GM19455 (cell line): ENCODE results near the gene RPS5.
"Not testable (repeated sequence)": the region's sequence is repeated elsewhere in the genome, so short reads cannot be mapped to it uniquely, and the experiment has no call there.

Source experiments
- ATAC-seq: cut with Tn5 transposase; IDR thresholded peaks from one replicate; pipeline ENCODE4 v1.9.1; 2021; ENCODE audit not compliant: unreplicated experiment

The RPS5 gene

GRCh38 chr19:58386576-58387337 lies at the start of gene RPS5:
TSS of gene RPS5 (plus strand) at chr19:58387269. CDS start at chr19:58388138, 869 bp downstream.
- peak; percentile 86 for ATAC-seq

- no peak for ATAC-seq
Observed at GRCh38 chr19:58338336-58338735, 48.7 kb upstream of the RPS5 start.

GRCh38 chr19:58338825-58339558 lies 48.1 kb upstream of the RPS5 start:
- ATAC-seq, result no peak

DNA sequence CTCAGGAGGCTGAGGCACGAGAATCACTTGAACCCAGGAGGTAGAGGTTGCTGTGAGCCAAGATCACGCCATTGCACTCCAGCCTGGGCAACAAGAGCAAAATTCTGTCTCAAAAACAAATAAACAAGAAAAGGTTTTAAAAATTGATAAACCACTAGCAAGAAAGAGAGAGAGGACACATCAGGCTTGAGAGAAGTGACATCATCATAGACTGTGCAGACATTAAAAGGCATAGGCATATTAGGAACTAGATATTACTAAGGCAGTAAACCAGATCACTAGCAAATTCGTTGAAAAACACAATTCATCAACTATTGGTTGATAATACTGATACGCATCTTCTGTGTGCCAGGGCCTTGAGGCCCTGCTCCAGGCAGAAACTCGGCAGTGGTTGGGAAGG lies 41.5 kb upstream of the RPS5 start:
- ATAC-seq, result no peak

DNA sequence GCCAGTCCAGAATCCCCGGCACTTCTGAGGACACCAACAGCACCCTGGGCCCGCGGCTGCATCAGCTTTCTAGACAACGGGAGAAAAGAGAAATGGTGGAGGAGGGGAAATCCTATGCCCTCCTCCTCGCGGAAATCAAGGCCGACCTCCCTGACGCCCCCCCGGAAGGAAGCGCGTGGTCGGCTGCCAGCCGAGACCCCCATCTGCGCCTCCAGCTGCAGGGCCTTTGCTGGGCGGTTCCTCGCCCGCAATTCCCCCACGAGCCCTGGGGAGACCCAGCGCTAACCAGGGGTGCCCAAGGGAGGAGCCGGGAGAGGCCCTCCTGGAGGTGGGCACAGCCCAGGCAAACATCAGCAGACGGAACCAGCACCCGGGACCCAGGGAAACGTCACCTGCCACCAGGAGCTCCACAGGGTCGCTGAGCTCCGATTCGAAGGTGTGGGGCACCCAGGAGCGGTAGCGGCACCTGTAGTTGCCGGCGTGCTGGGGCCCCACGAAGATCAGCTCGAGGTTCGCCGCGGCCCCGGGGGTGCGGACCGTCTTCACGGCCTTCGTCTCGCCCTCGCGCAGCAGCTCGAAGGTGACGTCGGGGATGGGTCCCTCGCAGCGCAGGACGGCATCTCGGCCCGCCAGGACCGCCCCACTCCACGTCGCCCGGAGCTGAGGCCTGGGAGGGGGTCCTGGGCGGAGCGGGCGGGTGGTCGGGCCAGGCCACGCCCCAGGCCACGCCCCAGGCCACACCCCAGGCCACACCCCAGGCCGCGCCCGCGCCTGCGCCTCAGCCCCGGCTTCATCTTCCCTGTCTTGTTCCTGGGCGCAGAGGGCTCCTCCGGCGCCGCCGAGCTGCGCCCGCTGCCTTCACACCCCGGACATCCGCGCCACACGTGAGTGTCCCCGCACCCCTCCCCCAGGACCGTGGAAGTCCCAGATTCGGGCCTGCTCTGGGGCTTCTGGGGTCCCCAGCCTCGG lies 39.8 kb upstream of the RPS5 start:
- ATAC-seq, result peak; percentile 77

- ATAC-seq, result not testable (repeated sequence)
Observed at GRCh38 chr19:58348080-58348479, 39.0 kb upstream of the RPS5 start.

DNA sequence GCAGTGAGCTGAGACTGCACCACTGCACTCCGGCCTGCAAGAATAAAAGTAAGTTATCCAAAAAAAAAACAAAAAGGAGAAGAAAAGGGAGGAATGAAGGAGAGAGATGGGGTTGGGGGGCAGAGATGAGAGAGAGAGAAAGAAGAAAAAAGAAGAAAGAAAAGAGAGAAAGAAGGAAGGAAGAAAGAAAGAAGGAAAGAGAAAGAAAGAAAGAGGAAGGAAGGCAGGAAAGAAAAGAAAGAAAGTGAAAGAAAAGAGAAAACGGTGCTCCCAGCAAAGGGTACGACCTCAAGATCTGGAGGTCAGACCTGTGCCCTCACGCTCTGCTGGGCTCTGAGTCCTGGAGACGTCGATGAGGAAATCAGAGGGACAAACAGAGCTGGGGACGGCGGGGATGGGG lies 37.5 kb upstream of the RPS5 start:
- ATAC-seq, result no peak

- no peak for ATAC-seq
Observed at GRCh38 chr19:58350001-58350861, 36.8 kb upstream of the RPS5 start.

GRCh38 chr19:58350871-58351557 lies 36.1 kb upstream of the RPS5 start:
- ATAC-seq, result no peak

DNA sequence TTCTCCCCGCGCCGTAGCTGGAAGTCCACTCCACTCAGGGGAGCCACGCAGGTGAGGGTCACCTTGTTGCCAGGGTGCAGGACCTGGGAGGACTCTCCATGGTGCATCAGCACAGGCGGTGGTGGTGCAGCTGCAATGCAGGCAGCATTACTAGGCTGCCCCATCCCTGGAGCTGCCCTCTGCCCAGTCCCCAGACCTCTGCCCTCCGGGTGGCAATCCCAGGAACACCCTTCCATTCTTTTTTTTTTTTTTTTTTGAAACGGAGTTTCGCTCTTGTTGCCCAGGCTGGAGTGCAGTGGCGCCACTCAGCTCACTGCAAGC lies 35.6 kb upstream of the RPS5 start:
- ATAC-seq, result no peak

DNA sequence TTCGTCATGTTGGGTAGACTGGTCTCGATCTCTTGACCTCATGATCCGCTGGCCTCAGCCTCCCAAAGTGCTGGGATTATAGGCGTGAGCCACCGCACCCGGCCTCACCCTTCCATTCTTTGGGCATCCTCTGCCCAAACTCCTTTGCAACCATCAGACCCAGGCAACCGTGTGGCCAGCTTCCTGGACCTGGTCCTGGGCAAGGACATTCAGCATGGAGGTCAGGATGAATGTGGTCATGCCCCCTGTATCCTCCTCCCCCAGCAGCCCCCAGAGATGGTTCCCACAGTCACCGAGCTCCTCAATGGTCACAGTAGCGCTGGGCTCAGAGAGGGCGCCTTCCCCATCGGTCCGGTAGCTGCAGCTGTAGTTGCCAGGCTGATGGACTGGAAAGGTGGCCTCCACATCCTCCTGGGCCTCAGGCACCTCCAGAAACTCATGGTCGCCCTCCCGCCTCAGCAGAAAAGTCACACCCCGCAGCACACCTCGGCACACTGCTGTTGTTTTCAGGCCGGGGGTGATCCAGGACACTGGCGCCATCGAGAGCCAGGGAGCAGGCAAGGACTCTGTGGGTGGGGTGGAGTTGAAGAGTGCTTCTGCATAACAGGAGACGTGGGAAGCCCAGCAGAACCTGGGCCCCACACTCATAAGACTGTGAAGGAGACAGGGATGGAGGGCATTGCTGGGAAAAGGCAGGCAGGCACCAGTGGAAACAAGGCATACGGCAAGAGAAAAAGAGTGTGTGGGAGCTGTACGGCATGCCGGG lies 34.9 kb upstream of the RPS5 start:
- no peak for ATAC-seq

GRCh38 chr19:58352760-58353671 lies 34.1 kb upstream of the RPS5 start, which contains the start of gene A1BG:
TSS of gene A1BG (minus strand) at chr19:58353492. CDS start at chr19:58353437, 55 bp downstream.
- ATAC-seq, result no peak

DNA sequence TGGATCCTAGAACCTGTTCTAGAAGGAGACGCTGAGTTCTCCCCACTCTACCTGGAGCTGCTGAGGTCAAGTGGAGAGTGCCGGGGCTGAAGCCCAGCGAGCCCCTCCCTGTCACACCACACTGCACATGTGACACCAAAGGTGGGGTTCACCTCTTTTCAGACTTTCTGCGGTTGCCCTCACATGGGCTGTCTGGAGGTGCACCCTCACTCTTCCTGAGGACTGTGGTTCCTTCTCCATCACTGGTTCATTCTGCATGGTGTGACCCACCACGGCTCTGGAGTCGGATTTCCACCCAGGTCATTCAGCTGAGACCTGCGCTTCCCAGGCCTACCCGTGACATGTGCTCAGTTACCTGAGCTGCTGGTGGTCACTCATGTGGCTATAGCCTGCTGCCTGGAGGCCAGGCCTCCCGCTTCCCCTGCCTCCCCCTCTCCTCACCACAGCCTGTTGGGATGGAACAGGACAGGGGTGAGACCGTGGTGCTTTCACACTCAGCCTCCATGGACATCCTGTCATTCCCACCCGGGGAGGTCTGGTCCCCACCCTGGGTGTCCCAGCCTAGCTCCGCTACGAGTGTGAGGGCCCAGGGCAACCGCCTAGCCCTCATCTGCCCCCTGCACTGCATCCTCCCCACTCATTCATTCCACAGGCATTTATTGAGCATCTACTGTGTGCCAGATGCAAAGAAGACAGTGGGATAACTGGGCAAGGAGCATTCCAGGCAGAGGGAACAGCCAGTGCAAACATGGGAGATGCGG lies 33.2 kb upstream of the RPS5 start:
- no peak for ATAC-seq

DNA sequence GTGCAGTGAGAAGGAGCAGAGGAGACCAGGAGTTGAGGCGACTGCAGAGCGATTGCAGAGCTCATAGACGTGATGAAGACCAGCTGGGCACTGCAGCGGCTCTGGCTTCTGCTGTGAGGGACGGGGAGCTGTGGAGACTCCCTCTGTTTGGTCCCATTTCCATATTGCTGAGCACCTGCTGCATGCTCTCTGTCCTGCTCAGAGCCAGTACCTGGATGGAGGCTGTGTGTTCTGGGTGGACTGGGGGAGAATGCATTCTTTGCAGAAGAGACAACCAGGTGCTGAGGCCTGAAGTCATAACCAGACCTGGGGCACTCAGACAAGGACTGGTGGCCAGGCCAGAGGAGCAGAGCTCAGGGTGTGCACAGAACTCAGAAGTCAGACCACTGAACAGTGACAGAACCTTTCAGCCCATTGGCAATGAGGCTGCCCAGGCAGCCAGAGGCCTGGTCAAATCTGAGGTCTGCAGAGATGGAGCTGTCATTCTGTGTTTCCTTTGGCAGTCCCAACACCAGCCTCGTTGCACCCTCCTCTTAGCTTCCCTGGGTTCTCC lies 32.5 kb upstream of the RPS5 start:
- ATAC-seq, result no peak

DNA sequence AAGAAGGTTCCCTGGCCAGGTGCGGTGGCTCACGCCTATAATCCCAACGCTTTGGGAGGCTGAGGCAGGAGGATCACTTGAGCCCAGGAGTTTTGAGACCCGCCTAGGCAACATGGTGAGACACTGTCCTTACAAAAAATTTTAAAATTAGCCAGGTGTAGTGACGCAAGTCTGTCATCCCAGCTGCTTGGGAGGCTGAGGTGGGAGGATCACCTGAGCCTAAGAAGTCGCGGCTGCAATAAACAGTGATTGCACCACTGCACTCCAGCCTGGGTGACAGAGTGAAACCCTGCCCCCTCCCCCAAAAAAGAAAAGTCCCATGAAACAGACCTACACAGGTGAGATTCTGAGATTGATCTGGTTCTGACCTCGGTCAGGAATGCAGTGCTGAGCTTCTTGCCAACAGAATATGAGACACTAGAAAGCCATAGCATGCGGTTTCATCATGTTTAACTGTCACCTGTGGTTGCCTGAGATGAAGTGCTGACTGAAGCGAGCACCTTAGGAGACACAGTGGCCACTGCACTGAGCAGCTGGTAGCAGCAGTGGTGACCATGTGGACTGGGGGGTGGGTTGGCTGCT lies 31.8 kb upstream of the RPS5 start:
- no peak for ATAC-seq

- ATAC-seq, result no peak
Observed at GRCh38 chr19:58355908-58356765, 30.9 kb upstream of the RPS5 start.
